ENCODE data around the gene PRDX2.

The PRDX2 gene

DNA sequence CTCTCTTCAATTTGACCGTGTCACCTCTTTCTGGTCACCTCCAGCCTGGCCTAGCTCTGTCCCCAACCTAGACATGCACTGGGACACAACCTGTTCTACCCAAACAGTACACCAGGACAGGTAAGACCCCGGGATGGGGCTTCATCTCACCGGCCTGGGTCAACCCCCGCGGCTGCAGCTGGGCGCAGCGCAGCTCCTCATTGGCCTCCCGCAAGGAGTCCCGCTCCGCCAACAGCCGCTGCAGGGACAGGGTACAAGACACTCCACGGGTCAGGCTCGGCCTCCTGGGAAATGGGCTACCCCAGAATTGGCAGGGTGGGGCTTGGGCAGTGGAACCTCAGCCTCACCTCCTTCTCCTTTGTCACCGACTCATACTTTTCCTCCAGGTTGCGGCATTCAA, 33.9 kb downstream of the PRDX2 start:
- no peak overlapping the region for H3K4me3 ChIP-seq (ENCODE audit: low read depth, low read length)
- no peak for DNase-seq (ENCODE audit: low read depth)
- no peak for TF ChIP-seq CTCF (conservative IDR thresholded peaks at IDR 0.05; ENCODE audit: low read depth, low read length)

DNA sequence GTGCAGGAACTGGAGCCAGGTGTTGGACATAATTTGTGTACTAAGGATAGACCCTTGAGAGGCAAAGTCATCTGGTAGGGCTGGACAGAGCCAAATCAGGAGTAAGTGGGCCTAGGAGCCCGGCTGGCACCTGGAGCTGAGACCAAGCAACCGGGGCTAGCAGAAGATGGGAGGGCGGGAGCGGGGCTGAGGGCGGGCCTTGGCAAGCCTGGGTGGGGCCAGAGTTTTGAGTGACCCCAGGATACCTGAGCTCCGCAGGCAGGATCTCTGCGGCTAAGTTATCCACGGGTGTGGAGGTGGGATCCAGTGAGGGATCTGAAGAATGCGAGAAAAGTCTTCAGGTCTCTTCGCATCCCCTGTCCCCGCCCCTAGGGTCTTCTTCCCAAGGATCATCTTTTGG, 34.5 kb downstream of the PRDX2 start:
- no peak overlapping the region for H3K4me3 ChIP-seq (ENCODE audit: low read depth, low read length)
- DNase-seq (ENCODE audit: low read depth) = no peak
- TF ChIP-seq CTCF (conservative IDR thresholded peaks at IDR 0.05; ENCODE audit: low read depth, low read length) = no peak

DNA sequence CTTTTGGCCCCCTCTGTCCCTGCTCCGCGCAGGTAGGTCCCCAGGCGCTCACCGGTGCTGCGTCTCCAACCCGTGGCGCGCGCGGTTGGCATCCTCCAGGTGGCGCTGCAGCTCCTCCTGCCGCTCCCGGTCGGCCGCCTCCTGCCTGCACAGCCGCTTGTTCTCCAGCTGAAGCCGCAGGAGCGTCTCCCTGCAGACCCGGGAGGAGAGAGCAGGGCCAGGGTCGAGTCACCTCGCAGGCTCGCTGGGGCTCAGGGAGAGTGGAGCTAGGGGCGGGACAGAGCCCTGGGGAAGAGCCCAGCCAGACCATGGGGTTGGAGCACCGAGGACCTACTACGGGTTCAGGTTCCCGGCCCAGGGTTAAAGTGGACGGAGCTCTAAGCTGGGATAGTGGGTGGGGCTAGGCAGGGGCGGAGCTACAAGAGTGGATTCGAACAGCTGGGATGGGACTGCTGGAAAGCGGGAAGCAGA, 35.5 kb downstream of the PRDX2 start:
- DNase-seq (ENCODE audit: low read depth) = peak; percentile 83
- H3K4me3 ChIP-seq (ENCODE audit: low read depth, low read length) = peak overlapping the region; percentile 64
- peak; percentile 81 for TF ChIP-seq CTCF (conservative IDR thresholded peaks at IDR 0.05; ENCODE audit: low read depth, low read length)

DNA sequence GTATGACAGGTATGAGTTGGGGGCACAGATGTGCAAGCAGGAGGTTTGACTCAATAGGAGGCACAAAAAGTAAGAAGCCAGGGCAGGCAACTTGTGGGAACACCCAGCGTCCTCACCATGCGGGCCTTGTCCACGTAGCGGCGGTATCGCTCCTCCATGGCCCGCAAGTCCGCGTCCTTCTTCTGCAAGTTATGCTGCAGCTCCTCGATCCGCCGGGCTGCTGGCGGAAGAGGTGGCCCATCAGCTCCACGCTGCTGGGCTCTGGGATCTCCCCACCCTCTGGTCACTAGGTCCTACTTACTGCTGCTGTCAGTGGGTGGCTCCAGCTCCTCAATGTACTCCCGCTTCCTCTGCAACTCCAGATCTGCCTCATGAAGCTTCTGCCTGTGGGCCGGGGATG, 36.9 kb downstream of the PRDX2 start:
- DNase-seq (ENCODE audit: low read depth) = no peak
- no peak overlapping the region for H3K4me3 ChIP-seq (ENCODE audit: low read depth, low read length)
- TF ChIP-seq CTCF (conservative IDR thresholded peaks at IDR 0.05; ENCODE audit: low read depth, low read length) = no peak

DNA sequence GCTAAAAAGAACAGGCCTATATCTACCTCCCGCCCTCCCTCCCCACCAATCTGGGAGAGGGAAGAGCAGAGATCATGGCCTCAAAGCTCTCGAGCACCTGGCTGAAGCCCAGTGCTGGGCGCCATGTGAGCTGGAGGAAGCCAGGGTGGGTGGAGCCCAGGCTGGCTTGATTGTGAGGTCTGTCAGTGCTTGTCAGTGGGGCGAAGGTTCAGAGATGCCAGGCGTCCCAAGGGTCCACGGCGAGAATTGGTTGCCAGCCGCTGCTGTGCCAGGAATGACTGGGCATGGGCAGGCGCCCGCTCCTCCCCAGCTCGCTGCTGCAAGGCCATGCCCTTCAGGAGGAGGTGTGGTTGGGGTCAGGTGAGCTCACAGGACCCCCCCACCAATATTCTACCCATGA, 38.5 kb downstream of the PRDX2 start:
- no peak for DNase-seq (ENCODE audit: low read depth)
- no peak for TF ChIP-seq CTCF (conservative IDR thresholded peaks at IDR 0.05; ENCODE audit: low read depth, low read length)
- H3K4me3 ChIP-seq (ENCODE audit: low read depth, low read length) = no peak overlapping the region

DNA sequence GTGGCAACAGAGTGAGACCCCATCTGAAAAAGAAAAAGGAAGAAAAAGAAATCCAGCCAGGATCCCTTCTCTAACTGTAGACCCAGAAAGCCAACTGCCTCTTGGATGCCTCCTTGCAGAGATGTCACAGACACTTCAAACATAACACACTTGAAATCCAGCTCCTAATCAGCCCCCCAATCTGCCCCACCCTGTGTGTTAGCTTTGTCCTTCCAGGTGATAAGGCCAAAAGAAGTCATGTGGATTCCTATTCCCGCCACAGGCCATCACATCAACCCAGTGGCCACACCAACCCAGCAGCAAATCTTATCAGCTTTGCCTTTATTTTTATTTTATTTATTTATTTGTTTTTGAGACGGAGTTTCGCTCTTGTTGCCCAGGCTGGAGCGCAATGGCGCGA, 41.9 kb downstream of the PRDX2 start:
- TF ChIP-seq CTCF (conservative IDR thresholded peaks at IDR 0.05; ENCODE audit: low read depth, low read length) = no peak
- H3K4me3 ChIP-seq (ENCODE audit: low read depth, low read length) = no peak overlapping the region
- no peak for DNase-seq (ENCODE audit: low read depth)

- H3K4me3 ChIP-seq (ENCODE audit: low read depth, low read length) = peak overlapping the region; percentile 49
- DNase-seq (ENCODE audit: low read depth) = peak; percentile 79
- TF ChIP-seq CTCF (conservative IDR thresholded peaks at IDR 0.05; ENCODE audit: low read depth, low read length) = peak; percentile 68
These were observed 43.9 kb downstream of the PRDX2 start for GRCh38 chr19:12757544-12758274.
